Tibial artery (tissue), 4 donors: ENCODE results near the gene METTL4.

Source experiments
- DNase-seq, 2 donors: peaks; one replicate each; pipeline ENCODE4 v3.0.0-alpha.2; 2019
- H3K27ac ChIP-seq, 2 donors: fragments of 200-600 bp; sonication (generic) in 1 of 2; 1 replicate in 1 of 2; 2 replicates in 1 of 2; pipeline ENCODE4 v1.5.1; 2018 to 2019; ENCODE audit warnings: mild to moderate bottlenecking in 1 of 2
- H3K27me3 ChIP-seq, 2 donors: fragments of 200-600 bp; sonication (generic) in 1 of 2; one replicate each; pipeline versions ENCODE4 v1.5.1 to v1.6.0; 2016 to 2019
- H3K36me3 ChIP-seq, 3 donors: fragments of 200-600 bp; sonication (generic) in 2 of 3; one replicate each; pipeline ENCODE4 v1.5.1; 2016 to 2019; ENCODE audit warnings: mild to moderate bottlenecking in 2 of 3
- H3K4me1 ChIP-seq, 4 donors: fragments of 200-600 bp; sonication (generic) in 2 of 4; 1 replicate in 3 of 4; 2 replicates in 1 of 4; pipeline ENCODE4 v1.5.1; 2016 to 2019
- H3K4me3 ChIP-seq, 2 donors: fragments of 200-600 bp; sonication (generic) in 1 of 2; 1 replicate in 1 of 2; 2 replicates in 1 of 2; pipeline ENCODE4 v1.5.1; 2018 to 2019; ENCODE audit warnings: mild to moderate bottlenecking in 2 of 2
- H3K9me3 ChIP-seq, 3 donors: fragments of 200-600 bp; sonication (generic) in 1 of 3; one replicate each; pipeline ENCODE4 v1.5.1; 2016 to 2019
- intact Hi-C: fragments of 100-400 bp; cut with DNase I; formaldehyde crosslinking; loops from one replicate; pipeline ENCODE4 v1.15.0; 2023; ENCODE audit warnings: low total_unique reads
- TF ChIP-seq, protein P1 (sequence below), 2 experiments: fragments of 200-600 bp in 1 of 2; fragments of 450-650 bp in 1 of 2; IDR thresholded peaks; one replicate each; pipeline ENCODE4 v1.5.1; 2017 to 2019; ENCODE audit warnings: antibody characterized with exemption in 2 of 2, mild to moderate bottlenecking in 1 of 2, moderate library complexity in 1 of 2

The METTL4 gene

GRCh38 chr18:2502394-2502793 is 68.9 kb downstream of the METTL4 start:
- Histone ChIP-seq H3K36me3 (no peaks in the 10 kb centered on the region), H3K27ac (no peak overlapping the region), H3K4me1 (no peaks in the 10 kb centered on the region), H3K4me3 (no peak overlapping the region), H3K27me3 (no peaks in the 10 kb centered on the region), H3K9me3 (no peaks in the 10 kb centered on the region)
- intact Hi-C loops, result no loop called here
- DNase-seq, result no peak
- TF ChIP-seq, protein P1, sequence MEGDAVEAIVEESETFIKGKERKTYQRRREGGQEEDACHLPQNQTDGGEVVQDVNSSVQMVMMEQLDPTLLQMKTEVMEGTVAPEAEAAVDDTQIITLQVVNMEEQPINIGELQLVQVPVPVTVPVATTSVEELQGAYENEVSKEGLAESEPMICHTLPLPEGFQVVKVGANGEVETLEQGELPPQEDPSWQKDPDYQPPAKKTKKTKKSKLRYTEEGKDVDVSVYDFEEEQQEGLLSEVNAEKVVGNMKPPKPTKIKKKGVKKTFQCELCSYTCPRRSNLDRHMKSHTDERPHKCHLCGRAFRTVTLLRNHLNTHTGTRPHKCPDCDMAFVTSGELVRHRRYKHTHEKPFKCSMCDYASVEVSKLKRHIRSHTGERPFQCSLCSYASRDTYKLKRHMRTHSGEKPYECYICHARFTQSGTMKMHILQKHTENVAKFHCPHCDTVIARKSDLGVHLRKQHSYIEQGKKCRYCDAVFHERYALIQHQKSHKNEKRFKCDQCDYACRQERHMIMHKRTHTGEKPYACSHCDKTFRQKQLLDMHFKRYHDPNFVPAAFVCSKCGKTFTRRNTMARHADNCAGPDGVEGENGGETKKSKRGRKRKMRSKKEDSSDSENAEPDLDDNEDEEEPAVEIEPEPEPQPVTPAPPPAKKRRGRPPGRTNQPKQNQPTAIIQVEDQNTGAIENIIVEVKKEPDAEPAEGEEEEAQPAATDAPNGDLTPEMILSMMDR (IDR thresholded peaks at IDR 0.05), result no peak

DNA sequence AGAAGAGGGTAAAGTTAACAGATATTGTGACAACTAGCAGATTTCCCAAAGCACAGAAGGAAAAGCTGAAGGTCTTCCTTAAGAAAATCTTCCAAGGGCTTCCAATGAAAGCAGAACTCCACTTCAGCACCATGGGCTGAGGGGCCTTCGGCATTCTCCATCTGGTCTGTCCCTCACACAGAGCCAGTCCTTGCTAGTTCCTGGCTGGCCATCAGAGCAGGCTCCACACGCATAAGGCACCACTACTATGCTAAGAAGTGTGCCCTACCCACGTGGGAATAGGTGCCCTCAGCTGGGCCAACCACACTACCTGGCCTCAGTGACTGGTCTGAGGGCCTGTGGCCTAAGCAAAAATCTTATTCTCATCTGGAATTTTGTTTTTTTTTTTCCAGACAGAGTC is 73.5 kb downstream of the METTL4 start:
- Histone ChIP-seq H3K9me3 (no peaks in the 10 kb centered on the region), H3K36me3 (no peaks in the 10 kb centered on the region), H3K4me3 (no peak overlapping the region), H3K27ac (no peak overlapping the region), H3K27me3 (no peaks in the 10 kb centered on the region), H3K4me1 (no peaks in the 10 kb centered on the region)
- intact Hi-C loops, result no loop called here
- DNase-seq, result no peak
- TF ChIP-seq, protein P1 (IDR thresholded peaks at IDR 0.05), result no peak

- H3K27ac ChIP-seq, result no peak overlapping the region
- no peak overlapping the region for H3K4me3 ChIP-seq
- no peaks in the 10 kb centered on the region for H3K36me3 ChIP-seq
- no peak for DNase-seq
- no peaks in the 10 kb centered on the region for H3K4me1 ChIP-seq
- no peaks in the 10 kb centered on the region for H3K27me3 ChIP-seq
- H3K9me3 ChIP-seq, result no peaks in the 10 kb centered on the region
- intact Hi-C loops, result no loop called here
- TF ChIP-seq, protein P1 (IDR thresholded peaks at IDR 0.05), result no peak
Measured at GRCh38 chr18:2495381-2495780, 75.9 kb downstream of the METTL4 start.

- no peaks in the 10 kb centered on the region for H3K9me3 ChIP-seq
- intact Hi-C loops, result no loop called here
- no peaks in the 10 kb centered on the region for H3K36me3 ChIP-seq
- no peak for DNase-seq
- H3K4me1 ChIP-seq, result no peaks in the 10 kb centered on the region
- H3K4me3 ChIP-seq, result no peak overlapping the region
- H3K27me3 ChIP-seq, result no peaks in the 10 kb centered on the region
- no peak overlapping the region for H3K27ac ChIP-seq
- TF ChIP-seq, protein P1 (IDR thresholded peaks at IDR 0.05), result no peak
Measured at GRCh38 chr18:2494921-2495320, 76.4 kb downstream of the METTL4 start.
